GM12878 (cell line): ENCODE data around the gene FAM120B. TPM values are rescaled to one million over a fixed set of nuclear protein-coding genes. Genes with fewer than 3 reads are reported as not detected.

Experiments used
- ATAC-seq: fragments of 200-7000 bp; cut with Tn5 transposase; 3 replicates; pipeline ENCODE4 v1.9.1; 2020; ENCODE audit warnings: mild to moderate bottlenecking, moderate library complexity
- BruUV-seq: library from RNA; stranded (reverse); fragments of 400-500 nt; replicated peaks from 2 replicates; lab custom pipeline; 2021; lab: Mats Ljungman, UMichigan
- CTCF ChIA-PET: fragments of 300-600 bp; sonication (Branson Sonifier 250); formaldehyde crosslinking; extraction: SDS; loops from one replicate; lab custom pipeline; 2021; ENCODE audit warnings: inconsistent platforms; lab: Yijun Ruan, JAX
- POLR2A ChIA-PET: fragments of 350-600 bp; formaldehyde crosslinking; extraction: SDS; loops from one replicate; lab custom pipeline; 2021; ENCODE audit warnings: inconsistent platforms; lab: Charles Lee
- RAD21 ChIA-PET: fragments of 300-600 bp; sonication (Branson Sonifier 250); formaldehyde crosslinking; loops from one replicate; lab custom pipeline; 2023; ENCODE audit warnings: antibody characterized with exemption; ENCODE audit not compliant: unreplicated experiment; lab: Charles Lee
- SMC1A ChIA-PET: fragments of 300-600 bp; sonication (Branson Sonifier 250); formaldehyde crosslinking; loops from one replicate; lab custom pipeline; 2023; ENCODE audit not compliant: unreplicated experiment, uncharacterized antibody; lab: Charles Lee
- DNase-seq: peaks from one replicate; pipeline ENCODE4 v3.0.0-alpha.2; 2011; ENCODE audit warnings: low read depth, low spot score
- FAIRE-seq: peaks from 3 replicates; lab custom pipeline; 2011; peaks lifted over from hg19 to GRCh38; lab: Jason Lieb, UNC
- H2AFZ ChIP-seq: 2 replicates; pipeline ENCODE4 v1.6.0; 2011; ENCODE audit warnings: low read depth, low read length, control low read depth; ENCODE audit not compliant: control insufficient read depth
- H3K27ac ChIP-seq: 2 replicates; pipeline ENCODE4 v1.5.1; 2011; ENCODE audit warnings: control low read depth; ENCODE audit not compliant: control insufficient read depth, insufficient read depth
- H3K27me3 ChIP-seq, 2 experiments: replicated peaks in 1 of 2; 2 replicates each; pipeline versions ENCODE4 v1.6.0 to v1.6.1; 2011; ENCODE audit warnings: low read length in 1 of 2; ENCODE audit not compliant: control insufficient read depth in 2 of 2, insufficient read depth in 2 of 2
- H3K36me3 ChIP-seq, 2 experiments: 2 replicates each; pipeline ENCODE4 v1.5.1; 2011; ENCODE audit warnings: low read length in 1 of 2; ENCODE audit not compliant: control insufficient read depth in 2 of 2, insufficient read depth in 2 of 2
- H3K4me1 ChIP-seq: 2 replicates; pipeline ENCODE4 v1.6.1; 2011; ENCODE audit warnings: mild to moderate bottlenecking, low read length, moderate library complexity, mixed read lengths; ENCODE audit not compliant: control insufficient read depth, insufficient read depth
- H3K4me2 ChIP-seq: 2 replicates; pipeline ENCODE4 v1.6.0; 2011; ENCODE audit warnings: control low read depth; ENCODE audit not compliant: control insufficient read depth, insufficient read depth
- H3K4me3 ChIP-seq: fragments of 200-600 bp; sonication (generic); 2 replicates; pipeline ENCODE4 v1.5.1; 2016
- H3K79me2 ChIP-seq: 2 replicates; pipeline ENCODE4 v1.6.0; 2011; ENCODE audit warnings: low read length; ENCODE audit not compliant: control insufficient read depth, insufficient read depth
- H3K9ac ChIP-seq: 2 replicates; pipeline ENCODE4 v1.8.0; 2011; ENCODE audit warnings: low read length, control low read depth, mixed read lengths; ENCODE audit not compliant: control insufficient read depth, insufficient read depth
- H3K9me3 ChIP-seq: replicated peaks from 3 replicates; pipeline ENCODE4 v1.5.1; 2011; ENCODE audit warnings: mild to moderate bottlenecking, low read length; ENCODE audit not compliant: control insufficient read depth, insufficient read depth
- H4K20me1 ChIP-seq: 2 replicates; pipeline ENCODE4 v1.6.0; 2011; ENCODE audit not compliant: control insufficient read depth, insufficient read depth
- ATF7 ChIP-seq: fragments of 450-650 bp; IDR thresholded peaks from 2 replicates; pipeline ENCODE4 v1.6.1; 2016; ENCODE audit warnings: low read depth, mild to moderate bottlenecking
- CHD1 ChIP-seq: IDR thresholded peaks from 2 replicates; pipeline ENCODE4 v1.6.1; 2012; ENCODE audit warnings: low read depth, low read length, improper control_type of control experiment
- CREM ChIP-seq: IDR thresholded peaks from 2 replicates; pipeline ENCODE4 v1.6.1; 2014; ENCODE audit warnings: antibody characterized with exemption, low read depth
- ESRRA ChIP-seq: IDR thresholded peaks from 2 replicates; pipeline ENCODE4 v1.6.1; 2012; ENCODE audit warnings: mild to moderate bottlenecking, low read length, improper control_type of control experiment
- MXI1 ChIP-seq: fragments of 150-350 bp; IDR thresholded peaks from 2 replicates; pipeline ENCODE4 v1.6.1; 2011; ENCODE audit warnings: low read depth, mild to moderate bottlenecking, inconsistent platforms, low read length, improper control_type of control experiment
- POLR2AphosphoS5 ChIP-seq: IDR thresholded peaks from 2 replicates; pipeline ENCODE4 v1.6.1; 2011; ENCODE audit warnings: mild to moderate bottlenecking, low read length, inconsistent platforms
- PRDM15 ChIP-seq: fragments of 450-650 bp; formaldehyde crosslinking; IDR thresholded peaks from 2 replicates; pipeline ENCODE4 v1.4.0; 2020; ENCODE audit warnings: mild to moderate bottlenecking, moderate library complexity
- RAD21 ChIP-seq: IDR thresholded peaks from 2 replicates; pipeline ENCODE4 v1.6.1; 2011; ENCODE audit warnings: mild to moderate bottlenecking, low read depth, low read length, moderate library complexity; ENCODE audit not compliant: insufficient read depth
- REST ChIP-seq: IDR thresholded peaks from 2 replicates; pipeline ENCODE4 v1.6.1; 2012; ENCODE audit warnings: mild to moderate bottlenecking, low read depth, low read length
- TARDBP ChIP-seq: IDR thresholded peaks from 2 replicates; pipeline ENCODE4 v1.6.1; 2016; ENCODE audit warnings: borderline replicate concordance
- USF2 ChIP-seq: IDR thresholded peaks from 2 replicates; pipeline ENCODE4 v1.6.1; 2011; ENCODE audit warnings: low read depth, low read length, improper control_type of control experiment, borderline replicate concordance
- WGBS: methylation state at CpG from one replicate; pipeline ENCODE4 v1.1.6; 2016; ENCODE audit warnings: low lambda C conversion rate; ENCODE audit not compliant: insufficient replicate concordance, insufficient coverage; ENCODE audit errors: missing lambda C conversion rate; 5-methylcytosine and 5-hydroxymethylcytosine counted together
- in situ Hi-C: fragments of 300-500 bp; cut with MboI; formaldehyde crosslinking; loops from 9 replicates; pipeline ENCODE4 v1.14.3; 2018; ENCODE audit warnings: mixed read lengths
- intact Hi-C: fragments of 100-400 bp; cut with micrococcal nuclease; formaldehyde crosslinking; loops from one replicate; pipeline ENCODE4 v1.14.2; 2022; ENCODE audit not compliant: unreplicated experiment
- polyA plus RNA-seq, 11 experiments: library from polyadenylated mRNA; depleted of rRNA in 4 of 11; unstranded in 6 of 11; stranded (reverse) in 5 of 11; fragments of >200 nt; fragmentation: Nextera tagmentation in 4 of 11; fragmentation: Illumina TruSeq in 1 of 11; extraction: Ambion mirVana in 4 of 11; extraction: Trizol in 1 of 11; gene quantifications; 1 replicate in 1 of 11; 2 replicates in 10 of 11; pipeline versions ENCODE4 v1.2.1 to v1.2.3, GENCODE V29; 2011 to 2016; ENCODE audit warnings: inconsistent platforms in 2 of 11, missing spikeins in 2 of 11, low read depth in 1 of 11
- total RNA-seq, 4 experiments: library from RNA; depleted of rRNA in 3 of 4; stranded (reverse); fragments of >200 nt in 3 of 4; fragmentation: Illumina TruSeq in 1 of 4; extraction: Trizol in 1 of 4; gene quantifications; 2 replicates each; pipeline versions ENCODE4 v1.2.1 to v1.2.3, GENCODE V29; 2013 to 2021
- TF ChIP-seq, protein P1 (sequence below): fragments of 450-650 bp; conservative IDR thresholded peaks from 2 replicates; pipeline ENCODE4 v1.6.1; 2017; ENCODE audit warnings: mild to moderate bottlenecking, moderate library complexity

The FAM120B gene
- total and polyA plus RNA-seq, 10 of the 15 experiments (the other 5 are each of a cell fraction or from before 2014, with no cell fraction given): 3.3 to 21.6 (median 15.3) TPM

DNA sequence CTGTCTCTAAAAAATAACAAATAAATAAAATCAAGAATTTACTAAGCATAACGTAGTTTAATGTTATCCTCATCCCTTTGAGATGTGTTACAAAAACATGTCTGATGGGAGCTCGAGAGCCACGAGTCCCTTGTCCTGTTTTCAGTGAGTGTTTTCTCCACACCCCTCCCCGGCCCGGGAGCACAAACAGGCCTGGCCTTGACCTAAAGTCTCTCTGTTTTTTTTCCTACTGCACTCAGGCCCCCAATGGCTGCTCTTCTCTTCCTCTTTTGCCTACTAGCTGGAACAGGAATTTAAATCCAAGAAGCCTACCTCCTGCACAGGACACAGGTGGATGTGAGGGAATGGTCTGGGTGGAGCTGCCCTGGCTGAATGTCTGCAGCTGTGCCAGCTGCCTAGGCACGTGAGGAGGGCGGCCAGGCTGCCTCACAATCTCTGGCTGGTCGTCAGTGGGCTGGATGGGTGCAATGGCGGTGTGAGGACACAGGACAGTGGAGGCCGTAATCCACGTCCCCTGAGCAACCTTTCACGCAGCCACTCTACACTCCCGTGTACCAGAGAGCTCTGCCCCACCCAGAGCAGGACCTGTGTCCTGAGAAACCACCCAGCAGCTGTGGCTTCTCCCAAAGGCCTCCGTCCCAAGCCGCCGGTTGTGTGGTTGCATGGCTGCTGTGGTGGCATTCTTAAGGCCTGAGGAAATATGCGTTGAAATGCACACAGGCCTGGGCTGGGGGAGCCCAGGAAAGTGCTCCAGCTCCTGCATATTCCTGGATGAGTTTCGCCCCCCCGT lies 117.5 kb downstream of the FAM120B start:
- Histone ChIP-seq H3K4me3 (no peak overlapping the region), H3K27ac (no peak overlapping the region), H3K79me2 (no peaks in the 10 kb centered on the region), H2AFZ (no peak overlapping the region), H3K36me3 (no peaks in the 10 kb centered on the region), H3K9ac (no peak overlapping the region), H4K20me1 (no peaks in the 10 kb centered on the region), H3K9me3 (no peaks in the 10 kb centered on the region), H3K27me3 (no peaks in the 10 kb centered on the region), H3K4me2 (no peak overlapping the region), H3K4me1 (no peaks in the 10 kb centered on the region)
- ChIA-PET SMC1A (interaction anchor here (0.8 kb wide), 1 partner anchor 94 kb away, joined by 3 read pairs; no protein-coding TSS in a partner anchor), POLR2A (no interaction called here), CTCF (interaction anchor here (1.5 to 1.6 kb wide), 2 partner anchors 106 to 593 kb away, joined by 4 to 6 read pairs; no protein-coding TSS in a partner anchor), RAD21 (interaction anchor here (0.6 kb wide), 1 partner anchor 308 kb away, joined by 3 read pairs; no protein-coding TSS in a partner anchor)
- no peak for DNase-seq
- intact Hi-C loops: no loop called here
- no peak for FAIRE-seq
- in situ Hi-C loops: no loop called here
- no TSS peak for BruUV-seq
- WGBS: 52% methylated on average over 19 of the region's 19 CpGs
- no peak for ATAC-seq
- TF ChIP-seq, protein P1, sequence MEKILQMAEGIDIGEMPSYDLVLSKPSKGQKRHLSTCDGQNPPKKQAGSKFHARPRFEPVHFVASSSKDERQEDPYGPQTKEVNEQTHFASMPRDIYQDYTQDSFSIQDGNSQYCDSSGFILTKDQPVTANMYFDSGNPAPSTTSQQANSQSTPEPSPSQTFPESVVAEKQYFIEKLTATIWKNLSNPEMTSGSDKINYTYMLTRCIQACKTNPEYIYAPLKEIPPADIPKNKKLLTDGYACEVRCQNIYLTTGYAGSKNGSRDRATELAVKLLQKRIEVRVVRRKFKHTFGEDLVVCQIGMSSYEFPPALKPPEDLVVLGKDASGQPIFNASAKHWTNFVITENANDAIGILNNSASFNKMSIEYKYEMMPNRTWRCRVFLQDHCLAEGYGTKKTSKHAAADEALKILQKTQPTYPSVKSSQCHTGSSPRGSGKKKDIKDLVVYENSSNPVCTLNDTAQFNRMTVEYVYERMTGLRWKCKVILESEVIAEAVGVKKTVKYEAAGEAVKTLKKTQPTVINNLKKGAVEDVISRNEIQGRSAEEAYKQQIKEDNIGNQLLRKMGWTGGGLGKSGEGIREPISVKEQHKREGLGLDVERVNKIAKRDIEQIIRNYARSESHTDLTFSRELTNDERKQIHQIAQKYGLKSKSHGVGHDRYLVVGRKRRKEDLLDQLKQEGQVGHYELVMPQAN: no peak
- no peak for TF ChIP-seq USF2
- TF ChIP-seq CHD1: no peak
- TF ChIP-seq RAD21: no peak
- TF ChIP-seq PRDM15 (CRISPR knock-in tag): no peak
- TF ChIP-seq POLR2AphosphoS5: no peak
- no peak for TF ChIP-seq ATF7
- TF ChIP-seq CREM: no peak
- no peak for TF ChIP-seq REST
- no peak for TF ChIP-seq ESRRA
- no peak for TF ChIP-seq TARDBP
- TF ChIP-seq MXI1: no peak
